ENCODE data around the gene SKP1. TPM values are rescaled to one million over a fixed set of nuclear protein-coding genes. Genes with fewer than 3 reads are reported as not detected.
"Not testable (repeated sequence)": the region's sequence is repeated elsewhere in the genome, so short reads cannot be mapped to it uniquely, and the experiment has no call there.

SKP1 gene
- total RNA-seq (ENCODE audit: low replicate concordance) = 271 and 349 TPM in 2 replicates

- peak; percentile 85 for DNase-seq (ENCODE audit: low read depth)
- H3K4me3 ChIP-seq (ENCODE audit: low read depth, low read length) = peak within 1 kb of the TSS; percentile 87
- TF ChIP-seq CTCF (IDR thresholded peaks at IDR 0.05; ENCODE audit: insufficient read depth, low read length) = no peak
Measured at GRCh38 chr5:134176511-134177368, at the start of gene SKP1. Gene SKP1 (minus strand): TSS chr5:134176950. CDS start chr5:134174022, 2,928 bp downstream.

- peak within 1 kb of the TSS; percentile 96 for H3K4me3 ChIP-seq (ENCODE audit: low read depth, low read length)
- DNase-seq (ENCODE audit: low read depth) = peak; percentile 99
- TF ChIP-seq CTCF (IDR thresholded peaks at IDR 0.05; ENCODE audit: insufficient read depth, low read length) = no peak
Measured at GRCh38 chr5:134225780-134226440, 49.2 kb upstream of the SKP1 start, which contains the start of gene PPP2CA. Gene PPP2CA (minus strand): TSS chr5:134226073. CDS start chr5:134225861, 212 bp downstream.

GRCh38 chr5:134224888-134225779, 48.4 kb upstream of the SKP1 start:
- peak; percentile 89 for DNase-seq (ENCODE audit: low read depth)
- no peak for TF ChIP-seq CTCF (IDR thresholded peaks at IDR 0.05; ENCODE audit: insufficient read depth, low read length)
- peak overlapping the region; percentile 96 for H3K4me3 ChIP-seq (ENCODE audit: low read depth, low read length)

- H3K4me3 ChIP-seq (ENCODE audit: low read depth, low read length) = peak overlapping the region; percentile 96
- DNase-seq (ENCODE audit: low read depth) = peak; percentile 29
- TF ChIP-seq CTCF (IDR thresholded peaks at IDR 0.05; ENCODE audit: insufficient read depth, low read length) = no peak
Measured at GRCh38 chr5:134223406-134224248, 46.9 kb upstream of the SKP1 start.

GRCh38 chr5:134221690-134222089, 44.9 kb upstream of the SKP1 start:
- not testable (repeated sequence) for H3K4me3 ChIP-seq (ENCODE audit: low read depth, low read length); DNase-seq (ENCODE audit: low read depth)

GRCh38 chr5:134215757-134216156, 39.0 kb upstream of the SKP1 start:
- no peak for DNase-seq (ENCODE audit: low read depth)
- H3K4me3 ChIP-seq (ENCODE audit: low read depth, low read length) = no peak overlapping the region
- no peak for TF ChIP-seq CTCF (IDR thresholded peaks at IDR 0.05; ENCODE audit: insufficient read depth, low read length)

GRCh38 chr5:134211263-134212031, 34.7 kb upstream of the SKP1 start:
- not testable (repeated sequence) for H3K4me3 ChIP-seq (ENCODE audit: low read depth, low read length)
- DNase-seq (ENCODE audit: low read depth) = peak; percentile 72

Data from fibroblast of the aortic adventitia (primary cell).